ENCODE results near the gene PNMT.

The PNMT gene

GRCh38 chr17:39658346-39658745 lies 9.9 kb upstream of the PNMT start:
- DNase-seq = no peak

DNA sequence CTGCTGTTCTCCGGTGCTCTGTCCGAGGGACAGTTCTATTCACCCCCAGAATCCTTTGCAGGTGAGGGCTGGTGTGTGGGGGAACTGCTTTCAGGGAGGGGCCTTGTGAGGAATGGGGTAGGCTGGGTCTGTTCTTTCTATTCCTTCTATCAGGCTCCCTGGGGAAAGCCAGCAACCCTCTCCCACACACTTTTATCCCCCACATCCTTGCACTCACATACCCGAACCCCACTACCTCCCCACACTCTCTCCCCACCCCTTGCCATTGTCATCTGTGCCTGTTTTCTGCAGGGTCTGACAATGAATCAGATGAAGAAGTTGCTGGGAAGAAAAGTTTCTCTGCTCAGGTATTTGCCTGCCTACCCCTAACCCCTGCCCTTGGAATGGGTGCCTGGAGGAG lies 9.5 kb upstream of the PNMT start:
- no peak for DNase-seq

DNA sequence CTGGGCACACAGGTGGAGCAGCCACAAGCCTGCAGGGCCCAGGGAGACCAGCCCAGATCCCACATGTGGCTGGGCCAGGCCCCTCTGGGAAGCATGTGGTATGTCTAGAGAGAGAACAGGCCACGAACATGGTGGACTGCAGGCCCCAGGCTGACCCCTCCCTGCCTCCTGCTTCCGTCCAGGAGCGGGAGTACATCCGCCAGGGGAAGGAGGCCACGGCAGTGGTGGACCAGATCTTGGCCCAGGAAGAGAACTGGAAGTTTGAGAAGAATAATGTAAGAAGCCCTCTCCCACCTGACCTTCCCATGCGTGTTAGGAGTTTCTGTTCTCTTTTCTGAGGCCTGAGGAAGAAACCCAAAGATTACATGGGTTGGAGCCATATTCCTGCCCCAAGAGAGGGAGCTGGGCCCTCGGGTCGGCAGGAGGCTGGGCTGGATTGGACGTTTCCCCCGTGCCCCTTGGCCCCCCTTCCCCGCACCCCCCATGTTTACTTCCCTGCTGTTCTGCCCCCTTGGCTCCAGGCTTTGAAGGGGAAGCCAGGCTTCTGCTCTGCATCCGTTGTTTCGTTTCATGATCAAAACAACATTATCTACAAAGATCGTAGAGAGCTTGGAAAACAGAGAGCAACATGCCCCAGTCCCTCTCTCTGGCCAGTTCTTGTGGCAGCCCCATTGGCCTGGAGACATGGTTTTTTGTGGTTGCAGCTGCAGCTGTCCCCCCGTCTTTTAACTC lies 8.8 kb upstream of the PNMT start:
- DNase-seq = no peak

DNA sequence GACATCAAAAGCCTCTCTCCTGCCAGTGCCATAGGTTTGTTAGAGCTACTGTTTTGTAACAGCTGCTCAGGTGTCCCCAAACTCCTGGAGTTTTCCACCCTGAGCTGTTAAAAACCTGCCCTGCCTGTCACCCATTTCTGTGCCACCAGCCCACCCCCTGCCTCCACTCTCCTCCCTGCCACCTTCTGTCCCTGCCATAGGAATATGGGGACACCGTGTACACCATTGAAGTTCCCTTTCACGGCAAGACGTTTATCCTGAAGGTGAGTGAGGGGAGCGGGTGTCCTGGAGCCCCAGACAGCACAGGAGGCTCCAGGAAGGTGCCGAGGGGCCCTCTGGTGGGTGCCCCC lies 8.3 kb upstream of the PNMT start:
- no peak for DNase-seq

DNA sequence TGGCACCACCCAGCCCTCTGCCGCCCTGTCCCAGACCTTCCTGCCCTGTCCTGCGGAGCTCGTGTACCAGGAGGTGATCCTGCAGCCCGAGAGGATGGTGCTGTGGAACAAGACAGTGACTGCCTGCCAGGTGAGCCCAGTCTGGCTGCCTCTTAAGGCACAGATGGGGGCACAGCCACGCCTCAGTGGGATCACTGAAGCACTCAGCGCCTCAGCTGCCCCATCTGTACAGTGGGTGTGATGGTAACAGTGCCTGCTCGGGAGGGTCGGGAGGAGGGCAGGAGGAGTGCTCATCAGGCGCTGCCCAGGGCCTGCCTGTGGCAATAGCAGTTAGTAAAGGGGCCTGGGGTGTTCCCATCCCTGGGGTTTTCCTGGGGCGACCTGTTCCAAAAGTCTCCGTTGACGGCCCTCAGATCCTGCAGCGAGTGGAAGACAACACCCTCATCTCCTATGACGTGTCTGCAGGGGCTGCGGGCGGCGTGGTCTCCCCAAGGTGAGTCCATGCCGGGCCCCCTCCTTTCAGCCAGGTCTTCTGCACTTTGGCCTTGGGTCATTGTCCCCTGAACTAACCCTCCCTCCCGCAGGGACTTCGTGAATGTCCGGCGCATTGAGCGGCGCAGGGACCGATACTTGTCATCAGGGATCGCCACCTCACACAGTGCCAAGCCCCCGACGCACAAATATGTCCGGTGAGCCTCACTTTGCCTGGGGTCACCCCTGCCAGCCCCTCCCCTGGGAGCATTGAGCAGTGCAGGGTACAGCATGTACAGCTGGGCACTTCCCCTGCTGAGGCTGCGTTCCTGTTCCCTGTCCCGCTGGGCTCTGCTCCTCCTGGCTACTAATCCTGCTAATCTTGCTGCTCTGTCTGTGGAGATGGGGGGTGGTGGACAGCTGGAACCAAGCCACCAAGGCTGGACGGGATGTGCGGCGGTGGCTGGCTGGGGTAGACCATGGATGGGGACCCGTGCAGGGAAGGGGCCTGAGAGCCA lies 7.6 kb upstream of the PNMT start:
- no peak for DNase-seq

- DNase-seq = no peak
Measured at GRCh38 chr17:39661744-39662541, 6.3 kb upstream of the PNMT start.

DNA sequence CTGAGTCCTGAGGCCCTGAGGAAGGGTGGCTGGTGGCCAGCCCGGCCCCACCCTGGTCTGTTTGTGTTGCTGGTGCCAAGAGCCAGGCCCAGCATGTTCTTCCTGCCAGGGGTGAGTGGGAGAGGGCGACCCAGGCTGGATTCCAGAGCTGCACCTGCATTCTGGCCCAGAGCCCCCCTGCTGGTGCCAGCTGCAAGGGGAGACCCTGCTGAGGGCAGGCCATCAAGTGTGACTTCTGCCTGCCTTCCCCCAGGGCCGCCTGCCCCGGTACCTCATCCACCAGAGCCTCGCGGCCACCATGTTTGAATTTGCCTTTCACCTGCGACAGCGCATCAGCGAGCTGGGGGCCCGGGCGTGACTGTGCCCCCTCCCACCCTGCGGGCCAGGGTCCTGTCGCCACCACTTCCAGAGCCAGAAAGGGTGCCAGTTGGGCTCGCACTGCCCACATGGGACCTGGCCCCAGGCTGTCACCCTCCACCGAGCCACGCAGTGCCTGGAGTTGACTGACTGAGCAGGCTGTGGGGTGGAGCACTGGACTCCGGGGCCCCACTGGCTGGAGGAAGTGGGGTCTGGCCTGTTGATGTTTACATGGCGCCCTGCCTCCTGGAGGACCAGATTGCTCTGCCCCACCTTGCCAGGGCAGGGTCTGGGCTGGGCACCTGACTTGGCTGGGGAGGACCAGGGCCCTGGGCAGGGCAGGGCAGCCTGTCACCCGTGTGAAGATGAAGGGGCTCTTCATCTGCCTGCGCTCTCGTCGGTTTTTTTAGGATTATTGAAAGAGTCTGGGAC lies 5.5 kb upstream of the PNMT start:
- DNase-seq = no peak

GRCh38 chr17:39663340-39663687 lies 4.9 kb upstream of the PNMT start:
- no peak for DNase-seq

- no peak for DNase-seq
Measured at GRCh38 chr17:39663688-39664580, 4.3 kb upstream of the PNMT start.

- DNase-seq = no peak
Measured at GRCh38 chr17:39664581-39665561, 3.4 kb upstream of the PNMT start, which contains the start of gene TCAP. TSS of gene TCAP (plus strand) at chr17:39665349. CDS start at chr17:39665360, 11 bp downstream.

- DNase-seq = no peak
Measured at GRCh38 chr17:39665642-39666224, 2.5 kb upstream of the PNMT start.

DNA sequence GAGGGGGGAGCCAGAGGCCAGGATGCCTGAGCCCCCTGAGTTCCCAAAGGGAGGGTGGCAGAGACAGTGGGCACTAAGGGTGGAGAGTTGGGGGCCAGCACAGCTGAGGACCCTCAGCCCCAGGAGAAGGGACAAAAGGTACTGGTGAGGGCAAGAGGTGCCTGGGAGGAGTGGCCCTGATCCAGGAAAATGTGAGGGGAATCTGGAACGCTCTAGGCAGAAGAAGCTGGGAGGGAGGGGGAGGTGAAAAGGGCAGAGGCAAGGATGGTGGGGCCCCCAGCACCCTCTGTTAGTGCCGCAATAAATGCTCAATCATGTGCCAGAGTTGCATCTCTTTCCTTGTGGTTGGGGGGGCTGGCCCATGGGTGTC lies 2.0 kb upstream of the PNMT start:
- no peak for DNase-seq

- DNase-seq = no peak
Measured at GRCh38 chr17:39666601-39667261, 1.5 kb upstream of the PNMT start.

DNA sequence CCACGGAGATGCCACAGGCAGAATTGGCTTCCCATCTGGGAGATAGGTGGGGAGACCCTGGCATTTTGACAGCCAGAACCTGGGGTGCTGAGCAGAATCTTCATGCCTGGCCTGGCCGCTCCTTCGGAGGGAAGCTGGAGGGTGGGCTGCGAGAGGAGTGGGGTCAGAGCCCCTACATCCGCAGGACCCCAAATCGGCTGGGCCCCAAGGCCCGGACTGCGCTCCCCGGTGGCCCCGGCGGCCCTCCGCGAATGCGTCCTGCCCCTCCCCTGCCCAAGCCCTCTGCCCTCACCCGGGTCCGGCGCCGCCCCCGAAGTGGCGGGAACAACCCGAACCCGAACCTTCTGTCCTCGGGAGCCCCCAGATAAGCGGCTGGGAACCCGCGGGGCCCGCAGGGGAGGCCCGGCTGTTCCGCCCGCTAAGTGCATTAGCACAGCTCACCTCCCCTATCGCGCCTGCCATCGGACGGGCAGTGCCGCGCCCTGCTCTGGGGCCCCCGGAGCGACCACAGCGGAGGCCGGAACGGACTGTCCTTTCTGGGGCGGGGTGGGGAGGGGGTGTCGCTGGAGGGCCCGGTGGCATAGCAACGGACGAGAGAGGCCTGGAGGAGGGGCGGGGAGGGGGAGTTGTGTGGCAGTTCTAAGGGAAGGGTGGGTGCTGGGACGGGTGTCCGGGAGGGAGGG lies 850 bp upstream of the PNMT start:
- no peak for DNase-seq

DNA sequence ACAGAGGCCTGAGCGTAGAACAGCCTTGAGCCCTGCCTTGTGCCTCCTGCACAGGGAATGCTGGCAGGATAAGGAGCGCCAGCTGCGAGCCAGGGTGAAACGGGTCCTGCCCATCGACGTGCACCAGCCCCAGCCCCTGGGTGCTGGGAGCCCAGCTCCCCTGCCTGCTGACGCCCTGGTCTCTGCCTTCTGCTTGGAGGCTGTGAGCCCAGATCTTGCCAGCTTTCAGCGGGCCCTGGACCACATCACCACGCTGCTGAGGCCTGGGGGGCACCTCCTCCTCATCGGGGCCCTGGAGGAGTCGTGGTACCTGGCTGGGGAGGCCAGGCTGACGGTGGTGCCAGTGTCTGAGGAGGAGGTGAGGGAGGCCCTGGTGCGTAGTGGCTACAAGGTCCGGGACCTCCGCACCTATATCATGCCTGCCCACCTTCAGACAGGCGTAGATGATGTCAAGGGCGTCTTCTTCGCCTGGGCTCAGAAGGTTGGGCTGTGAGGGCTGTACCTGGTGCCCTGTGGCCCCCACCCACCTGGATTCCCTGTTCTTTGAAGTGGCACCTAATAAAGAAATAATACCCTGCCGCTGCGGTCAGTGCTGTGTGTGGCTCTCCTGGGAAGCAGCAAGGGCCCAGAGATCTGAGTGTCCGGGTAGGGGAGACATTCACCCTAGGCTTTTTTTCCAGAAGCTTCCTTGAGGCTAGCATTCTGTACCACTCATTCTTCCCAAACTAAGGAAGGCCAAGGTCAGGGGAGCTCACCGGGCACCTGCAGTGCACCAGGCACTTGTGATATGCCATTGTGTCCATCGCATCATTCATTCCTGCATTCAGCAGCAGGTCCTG lies 1.9 kb downstream of the PNMT start:
- DNase-seq = no peak

DNA sequence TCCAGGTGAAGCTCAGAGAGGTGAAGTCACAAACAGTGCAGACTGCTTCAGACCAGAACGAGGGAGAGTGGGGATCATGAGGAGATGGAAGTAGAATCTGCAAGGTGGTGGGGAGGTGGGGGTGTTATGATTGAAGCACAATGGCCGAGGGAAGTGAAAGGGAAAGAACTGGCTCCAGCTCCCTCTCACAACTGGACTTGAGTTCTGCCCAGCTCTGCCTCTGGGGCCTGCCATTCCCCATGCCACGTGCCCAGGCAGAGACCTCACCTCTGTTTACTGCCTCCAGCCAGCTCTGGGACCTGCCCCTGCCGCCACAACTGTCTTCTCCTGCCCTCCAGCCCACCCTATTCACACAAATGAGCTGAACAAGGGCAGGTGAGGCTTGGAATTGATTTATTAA lies 2.5 kb downstream of the PNMT start:
- no peak for DNase-seq

DNA sequence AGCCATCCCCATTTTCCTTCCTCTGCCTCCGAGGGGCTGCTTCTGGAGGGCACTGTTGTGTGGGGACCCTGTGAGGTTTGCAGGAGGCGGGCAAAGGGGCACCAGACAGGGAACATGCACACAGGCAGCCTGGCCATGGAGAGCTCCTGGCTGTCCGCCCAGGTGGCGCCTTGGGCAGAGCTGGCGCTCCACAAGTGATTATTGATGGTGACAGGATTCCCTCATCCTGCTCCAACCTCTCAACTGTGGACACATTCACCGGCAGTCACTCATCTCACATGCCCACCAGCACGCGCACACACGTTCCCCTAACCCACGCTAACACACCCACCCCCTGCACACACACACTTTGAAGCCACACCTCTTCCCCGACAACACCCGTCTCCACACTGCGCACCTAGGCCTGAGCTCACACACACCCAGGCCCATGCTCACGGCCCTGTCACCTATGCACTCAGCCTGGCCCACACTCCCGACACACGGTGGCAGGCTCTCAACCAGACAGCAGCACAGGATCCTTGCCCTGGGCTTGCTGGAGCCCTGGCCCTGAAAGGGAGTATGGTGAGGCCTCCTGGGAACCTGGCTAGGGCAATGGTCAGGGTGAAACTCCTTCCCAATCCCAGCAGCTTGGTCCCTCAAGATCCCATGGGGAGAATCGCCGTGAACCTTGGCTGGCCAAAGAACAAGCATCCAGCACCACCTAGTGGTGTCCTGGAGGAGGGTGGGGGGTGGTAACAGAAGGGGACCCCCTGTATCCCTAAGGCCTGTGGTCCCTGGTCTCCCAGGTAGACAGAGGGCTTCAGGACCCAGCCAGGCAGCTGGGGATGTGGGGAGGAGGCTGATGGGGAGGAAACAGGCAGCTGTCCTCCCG lies 3.6 kb downstream of the PNMT start:
- no peak for DNase-seq
